ENCODE measurements around the gene ADGRB3.
"Not testable (repeated sequence)": the region's sequence is repeated elsewhere in the genome, so short reads cannot be mapped to it uniquely, and the experiment has no call there.

The ADGRB3 gene

DNA sequence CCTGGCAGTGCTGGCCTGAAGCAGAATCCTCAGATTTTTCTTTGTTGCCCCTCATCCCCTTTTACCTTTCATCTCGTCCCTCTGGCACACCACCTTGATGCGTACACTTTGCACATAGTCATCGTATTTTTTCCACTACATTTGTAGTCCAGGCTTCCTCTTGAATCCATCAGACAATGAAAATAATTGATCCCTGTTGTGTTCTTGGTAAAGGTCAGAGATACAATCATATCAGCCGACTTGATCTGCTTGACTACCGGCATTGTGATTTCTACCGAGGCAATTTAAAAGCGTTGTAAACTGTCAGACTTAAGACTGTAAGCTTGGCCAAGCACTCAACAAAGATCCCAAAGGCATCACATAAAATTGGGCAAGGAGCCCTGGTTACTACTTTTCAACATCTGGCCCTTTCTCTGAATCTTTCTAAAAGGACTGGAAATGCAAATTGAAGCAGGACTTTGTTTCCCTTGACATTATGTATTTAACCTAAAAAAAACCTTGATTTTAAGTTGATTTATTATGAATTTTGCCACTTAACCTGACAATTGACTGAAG is 649.2 kb downstream of the ADGRB3 start:
- DNase-seq: peak; percentile 62

DNA sequence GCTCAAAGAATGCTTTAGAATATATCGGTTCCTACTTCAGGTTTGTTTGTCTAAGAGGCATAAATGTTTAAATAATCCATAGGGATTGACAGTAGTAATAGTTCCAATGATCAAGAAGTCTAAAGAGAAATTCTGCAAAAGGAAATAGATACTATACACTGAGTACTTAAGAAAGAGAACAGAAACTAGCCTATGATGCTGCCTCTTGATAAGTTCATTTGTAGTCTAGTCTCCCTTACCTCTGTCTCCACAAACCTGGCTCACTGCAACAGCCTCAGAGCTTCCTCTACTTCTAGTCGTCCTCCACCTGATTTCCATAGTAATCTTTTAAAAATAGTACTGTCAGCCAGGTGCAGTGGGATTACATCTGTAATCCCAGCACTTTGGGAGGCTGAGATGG is 650.0 kb downstream of the ADGRB3 start:
- DNase-seq: no peak

DNA sequence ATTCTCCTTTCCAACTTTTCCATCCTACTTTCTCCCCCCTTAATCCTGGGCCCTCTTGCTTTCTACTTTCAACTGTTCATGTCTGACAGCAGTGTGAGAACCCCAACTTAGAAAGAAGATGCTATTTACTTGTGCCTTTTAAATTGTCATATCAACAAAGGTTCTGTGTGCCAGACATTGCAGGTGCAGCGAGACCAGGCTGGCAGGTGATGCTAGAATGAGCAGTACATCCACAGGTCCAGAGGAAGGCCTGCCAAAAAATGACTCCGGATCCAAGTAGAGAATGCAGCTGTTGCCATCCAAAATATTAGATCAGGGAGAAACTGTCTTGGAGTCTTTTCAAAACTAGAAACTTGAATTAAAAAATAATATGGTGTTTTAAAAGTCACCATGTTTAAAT is 651.2 kb downstream of the ADGRB3 start:
- DNase-seq: no peak

DNA sequence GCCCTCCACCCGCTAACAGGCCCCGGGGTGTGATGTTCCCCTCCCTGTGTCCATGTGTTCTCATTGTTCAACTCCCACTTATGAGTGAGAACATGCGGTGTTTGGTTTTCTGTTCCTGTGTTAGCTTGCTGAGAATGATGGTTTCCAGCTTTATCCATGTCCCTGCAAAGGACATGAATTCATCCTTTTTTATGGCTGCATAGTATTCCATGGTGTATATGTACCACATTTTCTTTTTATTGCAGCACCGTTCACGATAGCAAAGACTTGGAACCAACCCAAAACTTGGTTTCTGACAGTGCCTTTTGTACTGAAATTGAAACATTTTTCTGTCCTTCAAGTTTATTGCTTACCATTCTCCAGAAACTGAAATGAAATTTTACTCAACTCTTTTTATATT is 653.1 kb downstream of the ADGRB3 start:
- not testable (repeated sequence) for DNase-seq

DNA sequence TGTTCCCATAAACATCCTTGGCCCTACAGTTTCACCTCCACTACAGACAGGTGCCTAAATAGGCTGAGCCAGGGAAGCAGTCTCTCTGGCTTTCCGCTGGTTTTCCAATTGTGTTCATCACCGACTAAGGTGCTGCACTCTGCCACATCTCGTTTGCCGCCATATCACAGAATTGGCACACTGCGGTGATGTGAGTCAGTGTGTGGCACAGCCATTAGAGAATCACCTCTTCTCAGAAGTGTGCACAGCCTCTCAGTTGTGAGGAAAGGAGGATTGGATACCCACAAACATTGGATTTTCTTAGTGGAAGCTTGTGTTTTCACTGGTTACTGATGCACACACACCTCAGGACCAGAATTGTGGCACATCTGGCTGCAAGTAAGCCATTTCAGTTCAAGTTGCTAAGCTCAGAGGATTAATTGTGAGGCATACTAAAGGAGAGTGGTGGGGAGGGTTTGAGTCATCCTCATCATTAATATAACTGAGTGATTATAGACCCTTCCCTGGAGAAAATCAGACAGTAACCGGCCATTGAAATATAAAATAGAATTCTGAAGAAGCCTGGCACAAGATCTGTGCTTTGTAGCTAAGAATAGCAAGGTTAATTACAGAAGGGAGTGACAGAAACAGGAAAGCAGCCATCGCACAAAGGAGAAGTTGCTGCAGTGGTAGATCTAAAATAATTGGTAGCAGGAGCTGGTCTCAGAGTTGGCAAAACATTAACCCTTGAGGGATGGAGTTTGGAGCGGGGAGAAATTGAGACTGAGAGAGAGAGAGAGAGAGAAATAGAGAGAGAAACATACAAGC is 654.8 kb downstream of the ADGRB3 start:
- peak; percentile 6 for DNase-seq

DNA sequence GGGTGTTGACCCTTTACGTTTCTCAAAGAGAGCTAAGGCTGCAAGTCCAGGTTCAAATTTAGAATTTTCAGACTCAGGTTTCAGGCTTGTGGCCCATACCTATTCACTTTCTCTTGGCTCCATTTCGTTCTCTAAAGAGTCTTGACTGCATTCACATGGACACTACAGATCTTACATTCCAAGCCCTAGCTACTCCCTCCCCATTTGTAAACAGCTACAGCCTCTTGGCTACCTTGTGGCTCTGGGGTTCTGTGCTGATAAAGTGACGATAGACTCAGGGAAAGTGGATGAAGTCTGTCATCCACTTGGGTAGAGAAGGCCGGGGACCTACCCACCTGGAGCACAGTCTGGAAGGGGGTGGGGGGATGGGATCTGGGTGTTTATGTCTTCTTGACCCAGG is 658.4 kb downstream of the ADGRB3 start:
- no peak for DNase-seq

DNA sequence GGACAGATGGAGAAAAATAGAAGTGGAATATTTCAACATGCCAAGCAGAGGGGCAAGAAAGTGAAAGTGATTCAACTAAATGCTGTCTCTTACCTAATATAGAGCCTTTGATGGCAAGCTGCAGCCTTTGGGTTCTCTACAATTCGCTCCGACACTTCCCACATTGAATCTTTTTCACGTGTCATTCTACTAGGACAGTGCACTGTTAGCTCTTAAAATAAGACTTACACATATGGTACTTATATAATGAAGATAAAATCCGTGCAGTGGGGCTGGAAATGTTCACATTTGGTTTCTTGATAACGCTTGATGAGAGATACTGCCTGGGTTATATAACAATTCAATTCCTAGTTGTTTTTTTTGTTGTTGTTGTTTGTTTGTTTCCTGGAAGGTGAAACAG is 659.3 kb downstream of the ADGRB3 start:
- no peak for DNase-seq

DNA sequence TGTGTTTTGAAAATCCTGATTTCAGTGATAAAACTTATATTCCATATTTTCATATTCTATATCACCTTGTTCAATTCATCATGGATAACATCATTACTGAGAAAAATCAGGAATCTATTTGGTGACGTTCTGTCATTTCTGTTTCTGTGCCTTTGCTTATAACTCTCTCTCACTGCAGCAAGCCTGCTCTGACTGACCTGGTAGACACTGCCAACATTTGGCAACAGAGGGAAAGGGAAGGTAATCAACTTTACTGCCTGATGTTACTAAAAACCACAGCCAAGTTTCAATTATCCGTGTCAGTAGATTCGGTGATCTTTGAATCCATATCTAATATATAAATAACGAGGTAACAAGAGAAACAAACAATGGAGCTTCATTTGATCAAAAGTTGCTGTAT is 659.8 kb downstream of the ADGRB3 start:
- DNase-seq: no peak

DNA sequence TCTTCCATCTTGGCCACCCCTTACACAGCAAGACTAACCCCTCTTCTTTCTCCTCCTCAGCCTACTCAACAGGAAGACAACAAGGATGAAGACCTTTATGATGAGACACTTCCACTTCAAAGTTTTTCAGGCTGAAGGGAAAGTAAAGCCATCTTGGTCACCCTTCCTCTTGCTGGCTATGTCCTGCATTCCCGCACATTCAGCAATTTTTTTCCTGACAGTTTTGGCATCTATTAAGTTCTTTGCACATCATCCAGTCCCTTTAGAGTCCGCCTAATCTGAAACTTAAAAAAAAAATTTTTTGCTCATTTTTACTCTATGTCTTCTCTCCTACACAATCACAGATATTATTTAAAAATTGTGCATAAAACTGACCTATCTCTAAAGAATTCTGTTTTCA is 668.3 kb downstream of the ADGRB3 start:
- DNase-seq: no peak

DNA sequence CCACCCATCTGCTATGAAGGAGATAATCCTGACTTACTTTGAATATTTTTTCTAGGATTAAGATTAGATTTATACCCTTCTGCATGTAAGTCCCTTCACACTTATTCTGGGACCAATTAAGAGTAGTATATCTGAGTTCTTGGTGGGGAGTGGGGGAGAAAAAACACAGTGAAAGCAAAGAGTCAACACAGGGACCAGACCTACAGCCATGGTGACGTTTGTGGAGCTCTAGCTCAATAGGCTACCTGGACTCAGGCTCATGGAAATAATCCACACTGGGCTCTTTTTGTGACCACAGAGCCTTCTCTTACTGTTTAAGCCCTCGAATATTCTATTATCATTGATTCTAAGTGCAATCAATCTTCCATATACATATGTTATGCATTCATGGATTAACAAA is 670.4 kb downstream of the ADGRB3 start:
- no peak for DNase-seq

DNA sequence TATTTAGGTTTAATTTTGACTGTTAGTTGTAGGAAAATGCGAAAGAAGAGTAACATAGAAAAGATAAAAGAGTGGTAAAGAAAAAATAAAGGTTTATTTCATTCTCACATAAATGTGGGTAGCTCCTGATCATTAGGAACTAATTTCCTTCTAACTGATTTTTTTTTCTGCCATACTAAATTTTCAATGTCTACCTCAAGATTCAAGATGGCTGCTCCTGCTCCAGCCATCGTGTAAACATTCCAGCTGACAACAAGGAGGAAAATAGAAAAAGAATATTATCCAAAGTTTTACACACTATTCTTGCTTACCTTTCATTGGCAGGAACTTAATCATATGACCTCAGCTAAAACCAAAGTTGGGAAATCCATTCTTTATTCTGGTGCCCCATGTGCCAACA is 673.5 kb downstream of the ADGRB3 start:
- DNase-seq: no peak

DNA sequence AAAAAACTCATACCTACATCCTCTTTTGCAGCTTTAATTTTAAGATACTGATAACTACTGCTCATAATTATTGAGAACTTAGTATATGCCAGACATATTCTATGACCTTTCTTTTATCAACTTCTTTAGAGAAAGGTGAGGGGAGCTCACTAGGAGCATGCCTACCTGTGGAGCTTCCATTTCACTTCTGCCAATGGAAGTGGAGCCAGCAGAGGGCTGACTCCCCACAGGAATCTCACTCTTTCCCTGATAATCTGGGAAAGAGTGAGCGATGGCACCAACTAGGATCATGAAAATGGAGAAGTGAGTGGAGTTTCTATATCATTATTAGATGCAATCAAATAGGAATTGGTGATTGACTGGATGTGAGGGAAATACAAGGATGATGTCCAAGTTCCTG is 676.8 kb downstream of the ADGRB3 start:
- no peak for DNase-seq

DNA sequence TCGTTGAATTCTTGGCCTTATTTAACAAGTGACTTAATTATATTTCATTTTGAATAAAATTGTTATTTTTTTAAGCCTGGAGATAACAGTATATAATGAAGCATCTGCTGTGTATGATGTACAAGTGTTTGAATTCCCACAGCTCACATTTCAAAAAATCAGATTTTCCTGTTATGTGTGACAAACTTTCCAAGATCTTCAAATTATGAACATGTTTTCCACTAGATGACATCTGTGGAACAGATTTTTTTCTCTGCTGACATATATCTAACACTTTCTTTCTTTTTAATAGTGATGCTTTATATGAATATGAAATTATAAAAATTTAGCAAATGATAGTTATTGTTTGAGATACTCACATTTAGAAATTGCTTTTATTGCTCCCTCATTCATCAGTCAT is 678.9 kb downstream of the ADGRB3 start:
- no peak for DNase-seq

DNA sequence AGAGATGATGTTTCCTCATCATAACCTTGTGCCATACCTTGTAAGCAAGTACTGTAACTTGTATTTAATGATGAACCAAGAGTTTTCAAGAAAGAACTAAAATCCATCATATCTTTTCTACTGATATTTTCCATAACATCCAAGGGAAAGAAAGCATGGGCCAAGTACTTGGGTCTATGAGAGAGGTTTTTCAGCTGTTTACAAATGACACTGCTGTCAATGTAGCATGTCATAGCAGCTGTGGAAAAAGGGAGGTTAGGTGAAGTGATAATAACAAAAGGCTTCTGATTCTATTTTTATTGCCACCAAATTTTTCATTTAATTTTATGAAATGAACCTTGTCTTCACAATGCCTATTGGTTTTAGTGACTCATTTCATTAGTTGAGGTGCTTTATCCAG is 679.4 kb downstream of the ADGRB3 start:
- DNase-seq: no peak

DNA sequence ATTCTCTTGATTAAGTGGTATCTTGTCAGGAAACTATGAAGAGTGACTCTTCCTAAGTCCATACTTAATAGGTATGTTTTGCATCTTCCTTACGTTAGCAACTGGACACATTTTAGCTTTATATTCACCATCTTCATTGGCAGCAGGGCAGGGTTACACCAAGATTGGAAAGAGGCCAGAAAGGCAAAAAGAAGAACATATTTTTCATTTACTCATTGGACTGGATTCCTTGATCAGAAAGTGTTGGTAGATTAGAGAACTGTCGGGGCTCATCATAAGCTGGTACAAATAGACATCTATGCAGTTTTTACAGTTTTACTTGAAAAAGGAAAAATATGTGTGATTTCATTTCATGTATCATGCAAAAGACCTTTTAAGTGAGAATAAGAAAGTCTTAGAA is 696.8 kb downstream of the ADGRB3 start:
- no peak for DNase-seq

DNA sequence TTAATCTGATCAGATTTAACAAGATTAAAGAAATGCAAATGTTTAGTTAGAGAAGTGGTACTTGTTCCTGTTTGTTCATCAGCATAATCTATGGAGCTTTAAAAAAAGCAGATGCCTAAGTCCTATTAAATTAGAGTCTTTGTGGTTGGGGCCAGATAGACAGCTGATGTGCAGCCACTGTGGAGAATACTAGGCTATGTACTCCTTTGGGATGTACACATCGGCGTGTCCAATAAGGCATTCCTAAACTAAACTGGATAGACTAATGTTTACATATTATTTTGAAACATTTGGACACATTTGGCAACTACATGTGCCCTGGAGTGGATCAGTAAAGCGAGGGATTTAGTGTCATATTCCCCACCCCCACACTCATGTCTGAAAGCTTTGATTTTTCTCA is 702.2 kb downstream of the ADGRB3 start:
- DNase-seq: no peak

DNA sequence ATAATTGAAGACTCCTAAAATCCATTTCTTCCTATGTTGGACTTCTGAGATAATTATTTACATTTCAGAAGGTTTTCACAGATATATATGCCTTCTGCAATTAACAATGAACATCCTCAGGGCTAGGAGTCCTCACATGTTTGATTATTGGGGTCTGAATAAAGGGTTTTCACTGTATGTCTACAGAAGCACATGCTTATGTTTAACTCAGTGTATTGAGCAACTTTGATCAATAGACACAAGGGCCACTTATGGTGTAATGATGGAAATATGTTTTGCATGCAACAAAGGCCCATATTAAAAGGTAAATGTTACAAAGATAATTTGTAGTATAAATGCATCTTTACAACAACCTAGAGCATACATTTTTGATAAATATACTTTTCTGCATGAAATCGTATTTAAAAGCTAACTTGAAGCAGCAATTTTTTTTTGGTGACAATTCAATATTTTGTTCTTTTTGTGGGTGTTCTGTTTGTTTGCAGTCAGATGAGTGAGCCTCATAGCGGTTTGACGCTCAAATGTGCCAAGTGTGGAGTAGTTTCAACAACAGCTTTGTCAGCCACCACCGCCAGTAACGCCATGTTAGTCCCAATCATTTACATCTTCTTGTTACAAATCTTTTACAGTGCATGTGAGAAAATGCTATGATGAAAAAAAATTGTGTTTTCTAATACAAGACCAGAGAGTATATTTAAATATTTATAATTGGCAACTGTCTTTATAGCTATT is 703.5 kb downstream of the ADGRB3 start:
- no peak for DNase-seq

DNA sequence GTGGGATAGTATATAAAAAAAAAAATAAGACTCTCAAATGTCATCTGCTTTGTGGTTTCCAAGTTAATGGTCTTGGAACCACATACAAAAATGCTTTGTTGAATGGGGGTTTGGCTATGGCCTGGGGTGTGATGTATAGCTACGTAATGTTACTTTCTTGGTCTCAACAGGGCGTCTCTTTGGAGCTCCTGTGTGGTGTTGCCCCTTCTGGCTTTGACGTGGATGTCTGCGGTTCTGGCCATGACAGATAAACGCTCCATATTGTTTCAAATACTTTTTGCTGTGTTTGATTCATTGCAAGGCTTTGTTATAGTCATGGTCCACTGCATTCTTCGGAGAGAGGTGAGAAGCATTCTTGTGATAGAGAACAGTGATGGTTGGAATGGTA is 704.1 kb downstream of the ADGRB3 start:
- no peak for DNase-seq

DNA sequence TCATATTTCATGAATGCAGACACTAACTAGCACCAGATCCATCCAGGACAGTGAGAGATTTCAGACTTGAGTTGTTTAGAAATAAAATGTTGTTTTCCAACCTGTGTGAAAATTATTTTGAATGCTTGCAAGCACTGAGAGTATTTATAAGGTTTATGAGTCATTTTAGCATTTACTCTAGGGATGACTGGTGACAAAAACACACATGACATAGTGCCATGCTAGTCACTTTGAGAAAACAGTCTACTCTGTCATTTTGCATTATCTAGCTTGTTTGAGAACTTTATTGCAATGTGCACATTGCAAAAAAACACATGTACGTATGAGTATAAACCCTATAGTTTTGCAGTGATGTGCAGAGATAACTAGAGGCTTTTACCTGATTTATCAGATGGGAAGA is 705.1 kb downstream of the ADGRB3 start:
- DNase-seq: no peak

DNA sequence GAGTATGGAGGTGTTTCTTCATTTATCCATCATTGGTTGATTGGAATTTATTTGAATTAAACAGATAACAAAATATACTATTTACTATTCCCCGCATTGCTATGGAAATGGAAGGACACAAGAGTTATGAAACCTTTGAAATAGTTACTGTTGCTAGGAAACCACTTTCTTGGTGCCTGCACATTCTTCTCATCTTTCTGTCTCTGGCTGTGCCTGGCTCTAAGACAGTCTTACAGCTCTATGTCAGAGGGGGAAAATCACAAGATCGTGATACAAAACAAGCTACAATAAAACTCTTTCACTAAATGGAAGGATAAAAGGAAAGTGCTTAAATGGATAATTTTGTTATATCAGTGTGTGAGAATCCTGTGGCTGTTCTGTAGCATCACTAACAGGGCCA is 708.8 kb downstream of the ADGRB3 start:
- DNase-seq: peak; percentile 27

DNA sequence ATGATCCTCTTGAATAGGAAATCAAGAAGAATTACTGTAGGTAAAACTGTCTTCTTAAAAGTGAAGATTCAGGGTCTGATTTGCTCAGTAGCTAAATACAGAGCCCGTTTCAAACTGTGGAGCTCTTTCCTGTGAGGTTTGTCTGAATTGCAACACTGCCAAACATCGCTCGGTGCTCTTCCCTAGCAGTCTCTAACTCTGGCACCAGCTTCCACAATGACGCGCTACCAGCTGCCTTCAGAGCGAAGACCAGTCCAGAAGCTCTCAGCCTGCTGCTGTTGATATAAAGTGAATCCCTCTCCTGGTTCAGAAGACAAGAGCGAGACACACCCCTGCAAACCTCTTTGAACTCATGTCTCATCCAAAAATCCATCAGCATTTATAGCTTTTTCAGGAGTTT is 714.7 kb downstream of the ADGRB3 start:
- DNase-seq: no peak

DNA sequence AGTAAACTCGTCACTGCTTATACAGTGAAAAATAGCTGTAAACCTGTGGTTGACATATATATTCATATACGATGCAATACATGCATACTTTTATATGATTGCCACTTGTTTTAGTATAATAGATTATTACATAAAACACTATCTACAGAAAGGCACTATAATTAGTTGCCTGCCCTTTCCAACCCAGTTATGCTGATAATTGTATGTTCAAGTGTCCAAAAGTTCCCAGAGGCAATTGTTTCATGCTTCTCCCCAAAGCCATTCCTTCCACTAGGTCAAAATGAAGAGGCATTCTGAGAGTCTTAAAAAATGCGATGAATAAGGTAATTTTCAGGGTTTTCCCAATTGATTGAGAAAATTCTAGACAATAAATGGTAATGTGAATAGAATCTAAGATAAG is 727.1 kb downstream of the ADGRB3 start:
- DNase-seq: no peak

DNA sequence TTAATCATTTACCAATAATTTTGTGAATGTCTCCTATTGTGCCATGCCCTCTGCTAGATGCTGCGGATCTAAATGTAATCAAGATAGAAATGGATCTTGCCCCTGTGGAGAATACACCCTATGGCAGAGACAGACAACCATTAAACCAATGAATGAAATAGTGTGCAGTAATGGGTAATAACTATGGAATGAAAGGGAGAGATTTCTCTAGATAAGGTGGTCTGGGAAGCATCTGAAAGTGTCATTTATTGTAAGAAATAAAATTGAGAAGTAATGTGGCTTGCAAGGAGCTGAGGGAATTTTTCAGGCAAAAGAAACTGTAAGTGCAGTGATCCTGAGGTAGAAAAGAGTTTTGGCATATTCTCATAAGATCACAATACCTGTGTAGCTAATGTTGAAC is 731.7 kb downstream of the ADGRB3 start:
- no peak for DNase-seq

DNA sequence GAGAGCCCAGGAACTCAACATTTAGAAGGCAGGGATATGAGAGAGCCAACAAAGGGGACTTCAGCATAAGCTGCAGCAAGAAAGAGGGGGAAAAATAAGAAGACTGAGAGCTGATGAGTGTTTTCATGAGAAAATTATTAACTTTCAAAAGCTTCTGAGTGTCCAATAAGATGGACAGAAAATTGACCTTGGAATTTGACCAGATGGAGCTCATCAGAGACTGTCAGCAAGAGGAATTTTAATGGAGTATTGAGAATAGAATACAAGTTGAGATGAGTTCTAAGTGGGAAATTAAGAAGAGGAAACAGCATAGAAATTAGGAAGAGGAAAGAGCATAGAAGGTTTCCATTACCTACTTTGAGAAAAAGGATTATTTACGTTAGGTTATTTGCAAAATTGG is 733.5 kb downstream of the ADGRB3 start:
- no peak for DNase-seq

Measured in eye (tissue), 1 donor.